HG03139 (cell line): Measurements from ENCODE around the gene NPHP3.
"Not testable (repeated sequence)": the region's sequence is repeated elsewhere in the genome, so short reads cannot be mapped to it uniquely, and the experiment has no call there.

Experiments used
- ATAC-seq: cut with Tn5 transposase; IDR thresholded peaks from one replicate; pipeline ENCODE4 v1.9.1; 2021; ENCODE audit not compliant: unreplicated experiment

The NPHP3 gene

GRCh38 chr3:132642539-132642847, 79.7 kb downstream of the NPHP3 start:
- ATAC-seq: no peak

GRCh38 chr3:132641837-132642538, 80.2 kb downstream of the NPHP3 start:
- no peak for ATAC-seq

- not testable (repeated sequence) for ATAC-seq
Observed at GRCh38 chr3:132641427-132641826, 80.8 kb downstream of the NPHP3 start.

- no peak for ATAC-seq
Observed at GRCh38 chr3:132638706-132639105, 83.5 kb downstream of the NPHP3 start.

GRCh38 chr3:132637590-132637989, 84.6 kb downstream of the NPHP3 start:
- no peak for ATAC-seq

GRCh38 chr3:132635052-132635451, 87.2 kb downstream of the NPHP3 start:
- no peak for ATAC-seq
